ENCODE measurements around the gene MAOB.
"Not testable (repeated sequence)": the region's sequence is repeated elsewhere in the genome, so short reads cannot be mapped to it uniquely, and the experiment has no call there.

Gene MAOB

GRCh38 chrX:43753637-43754036 is 128.6 kb downstream of the MAOB start:
- no peak for DNase-seq (ENCODE audit: low read depth in 2 of 2)

DNA sequence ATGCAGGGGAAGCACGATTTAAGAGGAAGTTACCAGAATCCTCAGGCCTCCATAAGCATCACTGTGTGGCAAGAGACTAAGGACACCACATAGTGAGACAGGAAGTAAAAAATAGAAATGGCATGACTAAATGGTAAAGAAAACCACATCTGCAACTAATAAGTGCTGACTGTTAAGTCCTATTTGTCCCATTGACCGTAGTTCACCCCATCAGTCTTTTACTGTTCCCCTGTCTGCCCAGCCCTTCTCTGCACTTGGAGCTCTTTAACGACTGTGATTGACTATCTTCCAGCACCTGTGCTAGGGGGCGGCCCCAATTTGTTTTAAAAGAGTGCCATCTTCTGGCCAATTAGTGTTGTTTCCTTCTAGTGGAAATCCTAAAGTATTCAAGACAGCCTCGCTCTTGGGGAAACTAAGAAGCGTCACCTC is 132.0 kb downstream of the MAOB start:
- DNase-seq (ENCODE audit: low read depth in 2 of 2), result peak in 1 of 2 experiments; percentile 4

- DNase-seq (ENCODE audit: low read depth in 2 of 2), result no peak
Observed at GRCh38 chrX:43747476-43747875, 134.8 kb downstream of the MAOB start.

DNA sequence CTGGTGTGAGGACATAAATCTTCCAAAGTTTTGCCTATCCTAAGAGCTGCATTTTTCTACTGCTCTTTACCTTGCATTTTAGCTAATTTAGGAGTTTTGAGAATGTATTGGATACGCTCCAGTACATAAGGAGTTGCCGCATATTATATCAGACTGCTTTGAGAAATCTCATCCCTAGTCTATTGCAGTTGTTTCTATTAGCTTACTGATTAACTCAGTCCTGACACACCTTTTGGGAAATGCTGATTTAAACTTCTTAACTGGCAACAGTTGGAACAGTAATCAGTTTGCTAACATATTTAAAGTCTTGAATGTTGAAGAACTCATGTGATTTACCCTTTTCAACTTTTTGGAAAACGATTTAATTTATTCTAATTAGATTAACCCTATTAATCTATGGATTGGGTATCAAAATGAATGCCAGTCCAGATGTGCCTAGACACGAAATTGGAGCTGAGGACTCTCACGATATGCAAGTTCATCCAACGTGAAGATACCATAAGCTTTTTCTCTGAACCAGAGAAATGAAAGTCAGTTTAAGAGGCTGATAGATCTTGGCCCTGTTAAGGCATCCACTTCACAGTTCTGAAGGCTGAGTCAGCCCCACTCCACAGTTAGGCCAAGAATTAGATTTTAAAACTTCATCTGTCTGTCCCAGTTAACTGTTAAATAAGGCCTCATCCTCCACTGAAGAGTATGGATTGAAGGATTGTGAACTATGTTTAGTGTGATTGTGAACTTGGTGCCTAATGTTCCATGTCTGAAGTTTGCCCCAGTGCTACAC is 136.1 kb downstream of the MAOB start:
- no peak for DNase-seq (ENCODE audit: low read depth in 2 of 2)

GRCh38 chrX:43744284-43744683 is 138.0 kb downstream of the MAOB start:
- DNase-seq (ENCODE audit: low read depth in 2 of 2), result no peak

DNA sequence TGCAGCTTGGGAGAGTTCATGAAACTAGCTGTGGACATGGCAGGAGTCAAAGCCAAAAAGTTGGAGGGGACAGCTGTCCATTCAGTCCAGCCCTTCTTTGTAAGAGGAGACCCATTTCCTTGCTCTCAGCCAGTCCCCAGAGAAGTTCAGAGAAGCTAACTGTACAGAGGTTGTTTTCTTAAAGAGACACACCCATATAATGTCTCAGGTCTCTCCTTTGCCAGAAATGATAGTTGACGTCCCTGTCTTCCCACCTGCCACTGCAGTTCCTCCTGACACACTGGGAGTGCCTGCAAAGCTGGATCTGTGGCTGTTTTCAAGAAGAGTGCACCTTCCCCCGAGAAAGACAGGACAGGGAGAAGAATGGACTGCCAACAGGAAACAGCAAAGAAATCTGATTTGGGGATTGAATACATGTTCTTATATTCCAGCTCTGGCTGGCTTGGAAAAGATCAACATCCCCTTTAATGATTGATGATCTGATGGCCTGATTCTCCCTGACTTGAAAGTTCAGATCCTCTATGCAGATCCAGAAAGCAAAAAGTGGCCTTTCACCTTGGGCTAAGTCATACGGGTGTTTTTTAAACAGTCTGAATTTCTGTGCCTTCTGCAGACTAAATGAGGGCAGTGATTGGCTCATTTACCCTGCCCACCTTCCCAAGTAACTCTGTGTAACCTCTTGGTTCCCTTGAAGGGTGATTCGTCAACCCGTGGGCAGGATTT is 139.0 kb downstream of the MAOB start:
- no peak for DNase-seq (ENCODE audit: low read depth in 2 of 2)

GRCh38 chrX:43741843-43742573 is 140.2 kb downstream of the MAOB start:
- DNase-seq (ENCODE audit: low read depth in 2 of 2), result peak in 1 of 2 experiments; percentile 4

- no peak for DNase-seq (ENCODE audit: low read depth in 2 of 2)
Observed at GRCh38 chrX:43735957-43736356, 146.3 kb downstream of the MAOB start.

- no peak for DNase-seq (ENCODE audit: low read depth in 2 of 2)
Observed at GRCh38 chrX:43735534-43735933, 146.7 kb downstream of the MAOB start.

DNA sequence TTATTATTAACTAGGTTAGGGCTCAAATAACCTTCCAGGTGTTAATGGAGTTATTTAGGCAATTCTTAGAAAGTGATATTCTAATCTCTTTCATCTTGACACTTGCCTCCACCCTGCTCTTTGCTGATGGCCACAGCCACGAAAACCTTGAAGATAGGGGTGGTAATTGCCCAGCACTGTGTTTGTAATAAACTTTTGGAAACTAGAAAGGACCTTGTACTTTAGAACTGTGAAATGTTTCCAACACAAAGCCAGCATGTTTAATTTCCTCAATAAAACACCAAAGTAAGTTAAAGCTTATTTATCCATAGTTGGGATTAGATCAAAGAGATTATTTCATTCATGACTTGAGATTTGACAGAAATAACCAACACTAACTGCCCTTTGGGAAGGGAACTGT is 147.8 kb downstream of the MAOB start:
- DNase-seq (ENCODE audit: low read depth in 2 of 2), result no peak

GRCh38 chrX:43733699-43734098 is 148.6 kb downstream of the MAOB start:
- DNase-seq (ENCODE audit: low read depth in 2 of 2), result no peak

DNA sequence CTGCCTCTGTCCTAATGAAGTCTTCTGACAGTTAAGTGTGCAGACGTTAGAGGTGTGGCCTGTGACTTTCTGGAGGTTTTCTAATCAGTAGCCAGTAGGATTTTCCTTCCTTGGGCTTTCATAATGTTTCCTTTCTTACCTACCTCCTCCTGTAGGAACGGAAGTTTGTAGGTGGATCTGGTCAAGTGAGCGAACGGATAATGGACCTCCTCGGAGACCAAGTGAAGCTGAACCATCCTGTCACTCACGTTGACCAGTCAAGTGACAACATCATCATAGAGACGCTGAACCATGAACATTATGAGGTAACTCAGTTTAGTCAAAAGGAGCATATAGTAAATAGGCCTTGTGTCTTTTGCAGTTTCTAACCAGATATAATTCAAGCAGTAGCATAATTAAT is 151.2 kb downstream of the MAOB start:
- DNase-seq (ENCODE audit: low read depth in 2 of 2), result no peak

GRCh38 chrX:43728966-43729365 is 153.3 kb downstream of the MAOB start:
- no peak for DNase-seq (ENCODE audit: low read depth in 2 of 2)

DNA sequence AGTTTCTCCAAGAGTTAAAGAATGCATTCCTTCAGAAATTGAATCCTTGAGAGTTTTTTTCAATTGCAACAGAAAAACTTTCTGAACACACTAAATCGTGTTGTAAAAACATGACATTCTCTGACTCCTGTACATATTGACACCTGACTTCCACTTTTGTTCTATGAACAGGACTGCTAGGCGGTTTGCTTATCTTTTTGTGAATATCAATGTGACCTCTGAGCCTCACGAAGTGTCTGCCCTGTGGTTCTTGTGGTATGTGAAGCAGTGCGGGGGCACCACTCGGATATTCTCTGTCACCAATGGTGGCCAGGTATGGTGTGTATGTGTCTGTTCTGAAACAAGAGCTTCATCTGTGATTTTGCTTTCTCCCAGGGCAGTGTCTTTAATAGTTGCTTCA is 154.2 kb downstream of the MAOB start:
- DNase-seq (ENCODE audit: low read depth in 2 of 2), result no peak

DNA sequence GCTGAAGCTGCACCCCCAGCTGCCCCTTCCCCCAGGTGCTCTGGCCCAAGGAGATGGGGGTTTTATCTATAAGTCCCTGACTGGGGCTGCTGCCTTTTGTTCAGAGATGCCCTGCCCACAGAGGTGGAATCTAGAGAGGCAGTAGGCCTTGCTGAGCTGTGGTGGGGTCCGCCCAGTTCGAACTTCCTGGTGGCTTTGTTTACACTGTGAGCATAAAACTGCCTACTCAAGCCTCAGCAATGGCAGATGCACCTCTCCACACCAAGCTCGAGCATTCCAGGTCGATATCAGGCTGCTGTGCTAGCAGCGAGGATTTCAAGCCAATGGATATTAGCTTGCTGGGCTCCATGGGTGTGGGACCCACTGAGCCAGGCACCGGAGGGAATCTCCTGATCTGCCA is 155.0 kb downstream of the MAOB start:
- not testable (repeated sequence) for DNase-seq (ENCODE audit: low read depth in 2 of 2)

- DNase-seq (ENCODE audit: low read depth in 2 of 2), result not testable (repeated sequence)
Observed at GRCh38 chrX:43725227-43725626, 157.0 kb downstream of the MAOB start.

DNA sequence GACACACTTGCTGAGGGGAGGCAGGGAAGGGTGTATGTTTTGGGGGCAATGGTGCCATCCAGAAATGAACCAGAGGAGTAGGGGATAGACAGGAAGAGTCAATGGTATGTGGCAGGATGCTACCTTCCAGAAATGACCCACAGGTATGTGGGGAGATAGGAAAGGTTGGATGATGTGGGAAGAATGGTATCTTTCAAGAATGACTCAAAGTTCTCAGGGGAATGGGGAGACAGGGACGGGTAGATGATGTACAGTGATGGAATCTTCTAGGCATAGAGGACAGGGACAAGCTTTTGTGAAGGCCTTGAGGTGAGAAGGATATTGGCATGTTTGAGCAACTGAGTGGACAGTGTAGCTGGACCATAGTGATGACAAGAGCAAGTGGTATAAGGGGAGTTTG is 161.3 kb downstream of the MAOB start:
- no peak for DNase-seq (ENCODE audit: low read depth in 2 of 2)

DNA sequence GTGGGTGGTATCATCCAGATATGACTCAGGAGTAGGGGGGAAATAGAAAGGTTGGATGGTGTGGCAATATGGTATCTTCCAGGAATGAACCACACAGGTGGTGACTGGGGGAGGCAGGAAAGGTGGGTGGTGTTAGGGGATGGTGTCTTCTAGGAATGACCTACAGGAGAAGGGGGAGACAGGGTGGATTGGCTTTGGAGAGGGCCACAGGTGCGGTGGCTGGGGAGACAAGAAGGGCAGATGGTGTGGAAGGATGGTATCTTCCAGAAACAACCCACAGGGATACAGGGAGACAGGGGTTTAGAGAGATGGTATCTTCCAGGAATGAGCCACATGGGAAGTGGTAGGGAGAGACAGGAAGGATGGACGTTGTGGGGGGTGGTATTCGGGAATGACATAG is 162.2 kb downstream of the MAOB start:
- no peak for DNase-seq (ENCODE audit: low read depth in 2 of 2)

DNA sequence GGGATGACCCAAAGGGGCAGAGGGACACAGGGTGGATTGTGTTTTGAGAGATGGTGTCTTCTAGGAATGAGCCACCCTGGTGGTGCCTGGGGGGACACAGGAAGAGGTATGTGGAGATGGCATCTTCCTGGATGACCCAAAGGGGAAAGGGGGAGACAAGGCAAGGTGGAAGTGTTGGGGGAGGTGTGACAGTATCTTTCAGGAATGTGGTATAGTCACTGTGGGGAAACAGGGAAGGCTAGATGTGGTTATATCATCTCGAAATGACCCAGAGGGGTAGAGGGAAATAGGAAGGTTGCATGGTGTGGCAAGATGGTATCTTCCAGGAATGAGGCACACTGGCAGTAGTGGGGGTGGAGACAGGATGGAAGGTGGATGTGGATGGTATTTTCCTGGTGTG is 163.3 kb downstream of the MAOB start:
- DNase-seq (ENCODE audit: low read depth in 2 of 2), result no peak

DNA sequence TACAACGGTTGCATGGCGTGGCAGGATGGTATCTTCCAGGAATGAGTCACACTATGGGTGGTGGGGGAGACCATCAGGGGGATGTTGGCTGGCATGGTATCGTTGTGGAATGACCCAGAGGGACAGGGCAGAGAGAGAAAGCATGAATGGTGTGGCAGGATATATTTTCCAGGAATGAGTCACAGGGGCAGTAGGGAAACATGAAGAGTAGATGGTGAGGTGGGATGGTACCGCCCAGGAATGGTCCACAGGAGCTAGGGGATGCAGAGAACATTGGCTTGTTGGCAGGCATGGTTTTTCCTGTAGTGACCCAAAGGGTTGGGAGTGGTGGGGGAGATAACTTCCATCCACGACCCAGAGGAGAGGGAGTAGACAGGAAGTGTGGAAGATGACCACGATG is 163.7 kb downstream of the MAOB start:
- no peak for DNase-seq (ENCODE audit: low read depth in 2 of 2)

GRCh38 chrX:43718081-43718480 is 164.2 kb downstream of the MAOB start:
- no peak for DNase-seq (ENCODE audit: low read depth in 2 of 2)

DNA sequence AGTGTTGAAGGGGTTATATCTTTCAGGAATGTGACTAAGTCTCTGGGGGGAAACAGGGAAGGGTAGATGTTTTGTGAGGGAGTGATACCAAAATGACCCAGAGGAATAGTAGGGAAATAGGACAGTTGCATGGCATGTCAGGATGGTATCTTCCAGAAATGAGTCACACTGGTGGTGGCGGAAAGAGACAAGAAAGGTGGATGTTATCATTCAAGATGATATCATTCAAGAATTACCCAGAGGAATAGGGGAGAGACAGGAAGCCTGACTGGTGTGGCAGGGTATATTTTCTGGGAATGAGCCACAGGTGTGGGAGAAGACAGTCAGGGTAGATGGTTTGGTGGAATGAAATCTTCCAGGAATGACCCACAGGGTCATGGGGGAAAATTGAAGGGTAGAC is 165.1 kb downstream of the MAOB start:
- DNase-seq (ENCODE audit: low read depth in 2 of 2), result no peak

GRCh38 chrX:43716696-43717095 is 165.6 kb downstream of the MAOB start:
- no peak for DNase-seq (ENCODE audit: low read depth in 2 of 2)

All from fibroblast of skin of left biceps (primary cell).